ENCODE data around the gene HIPK2. TPM values are rescaled to one million over a fixed set of nuclear protein-coding genes. Genes with fewer than 3 reads are reported as not detected.

HIPK2 gene
- total and polyA plus RNA-seq, 2 donors (not counting 3 experiments of a cell fraction or from before 2014, with no cell fraction given): 9.0 to 43.8 TPM

DNA sequence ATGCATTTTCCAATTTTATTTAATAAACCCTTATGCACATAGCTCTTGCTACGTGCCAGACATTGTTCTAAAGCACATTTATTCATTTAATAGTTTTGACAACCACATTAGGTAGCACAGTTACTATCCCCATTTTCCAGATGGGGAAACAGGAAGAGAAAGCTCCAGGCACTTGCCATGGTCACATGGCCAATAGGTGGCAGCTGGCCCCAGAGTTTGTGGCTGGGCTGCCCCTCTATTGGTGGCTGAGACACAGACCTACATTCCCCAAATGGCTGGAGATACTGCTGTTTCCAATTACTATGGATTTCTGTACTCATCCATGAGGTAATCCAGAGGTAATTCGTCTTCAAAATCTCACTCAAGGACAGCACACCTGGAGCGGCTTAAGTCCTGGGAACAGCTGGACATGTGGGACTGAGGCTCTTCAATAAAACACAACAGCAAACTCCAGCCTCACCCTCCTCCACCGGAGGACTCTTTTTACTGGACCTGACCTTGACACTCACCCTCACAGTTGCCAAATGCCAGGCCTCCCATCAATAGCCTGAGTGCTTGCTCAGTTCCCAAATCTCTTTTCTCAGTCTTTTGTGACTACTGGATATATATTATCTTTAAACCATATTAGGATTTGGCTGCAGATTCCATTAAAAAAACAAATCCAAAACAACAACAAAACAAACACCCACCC is 148.3 kb downstream of the HIPK2 start:
- BruUV-seq (replicated peaks): no TSS peak
- CTCF ChIA-PET: interaction anchor here (1.0 to 1.6 kb wide), 5 partner anchors 10 to 372 kb away, joined by 3 to 7 read pairs (median 3); no protein-coding TSS in a partner anchor
- POLR2A ChIA-PET: no interaction called here
- DNase-seq (ENCODE audit: low read depth, low spot score) (no peak), FAIRE-seq (peak; percentile 21)
- no peaks in the 10 kb centered on the region for H3K4me1 ChIP-seq (ENCODE audit: control insufficient read depth, extremely low read depth, insufficient read depth, low read length)
- H3K79me2 ChIP-seq (ENCODE audit: control insufficient read depth, insufficient read depth, low read length): peaks cover 4% of the 10 kb centered on the region
- H3K9me3 ChIP-seq (replicated peaks; ENCODE audit: control insufficient read depth, insufficient read depth, low read length): no peaks in the 10 kb centered on the region
- TF ChIP-seq MYC (IDR thresholded peaks at IDR 0.05; ENCODE audit: low read depth, low read length): no peak
- TF ChIP-seq FOS (IDR thresholded peaks at IDR 0.05; ENCODE audit: borderline replicate concordance, insufficient read depth, low read length): no peak
- no peak for TF ChIP-seq JUN (IDR thresholded peaks at IDR 0.05; ENCODE audit: borderline replicate concordance, insufficient read depth, insufficient read length, low read depth)
- no peak for TF ChIP-seq EZH2 (IDR thresholded peaks at IDR 0.05; ENCODE audit: borderline replicate concordance, low read depth, low read length, severe bottlenecking)
- TF ChIP-seq MAX (IDR thresholded peaks at IDR 0.05; ENCODE audit: insufficient read depth, insufficient read length): no peak
- no peak for TF ChIP-seq POLR2A (IDR thresholded peaks at IDR 0.05; ENCODE audit: low read depth, low read length)
- TF ChIP-seq, protein P1, sequence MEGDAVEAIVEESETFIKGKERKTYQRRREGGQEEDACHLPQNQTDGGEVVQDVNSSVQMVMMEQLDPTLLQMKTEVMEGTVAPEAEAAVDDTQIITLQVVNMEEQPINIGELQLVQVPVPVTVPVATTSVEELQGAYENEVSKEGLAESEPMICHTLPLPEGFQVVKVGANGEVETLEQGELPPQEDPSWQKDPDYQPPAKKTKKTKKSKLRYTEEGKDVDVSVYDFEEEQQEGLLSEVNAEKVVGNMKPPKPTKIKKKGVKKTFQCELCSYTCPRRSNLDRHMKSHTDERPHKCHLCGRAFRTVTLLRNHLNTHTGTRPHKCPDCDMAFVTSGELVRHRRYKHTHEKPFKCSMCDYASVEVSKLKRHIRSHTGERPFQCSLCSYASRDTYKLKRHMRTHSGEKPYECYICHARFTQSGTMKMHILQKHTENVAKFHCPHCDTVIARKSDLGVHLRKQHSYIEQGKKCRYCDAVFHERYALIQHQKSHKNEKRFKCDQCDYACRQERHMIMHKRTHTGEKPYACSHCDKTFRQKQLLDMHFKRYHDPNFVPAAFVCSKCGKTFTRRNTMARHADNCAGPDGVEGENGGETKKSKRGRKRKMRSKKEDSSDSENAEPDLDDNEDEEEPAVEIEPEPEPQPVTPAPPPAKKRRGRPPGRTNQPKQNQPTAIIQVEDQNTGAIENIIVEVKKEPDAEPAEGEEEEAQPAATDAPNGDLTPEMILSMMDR (IDR thresholded peaks at IDR 0.05; ENCODE audit: extremely low read depth in 1 of 2, insufficient read depth in 1 of 2, low read depth in 1 of 2, low read length in 2 of 2): no peak
- TF ChIP-seq POLR2AphosphoS5 (IDR thresholded peaks at IDR 0.05; ENCODE audit: insufficient read depth, low read depth, low read length): no peak
- dilution Hi-C loops (cut with MboI; ENCODE audit: extremely low pct_ligation_motif_present, low sequenced_read_pairs): no loop called here
- no peak overlapping the region for H3K4me2 ChIP-seq (ENCODE audit: insufficient read depth, low read length)
- H3K27ac ChIP-seq (ENCODE audit: insufficient read depth, low read depth, low read length): no peak overlapping the region
- H3K9me1 ChIP-seq (replicated peaks; ENCODE audit: control insufficient read depth, extremely low read depth, insufficient read depth, low read length): no peaks in the 10 kb centered on the region
- H3K4me3 ChIP-seq (replicated peaks in 1 of 3; ENCODE audit: insufficient read depth in 1 of 3, low read depth in 1 of 3, low read length in 3 of 3): no peak overlapping the region
- intact Hi-C loops (cut with micrococcal nuclease): no loop called here
- H3K36me3 ChIP-seq (ENCODE audit: control insufficient read depth in 2 of 2, extremely low read depth in 1 of 2, insufficient read depth in 2 of 2, low read length in 2 of 2): peaks cover 11 to 19% of the 10 kb centered on the region in 2 experiments
- H3K9ac ChIP-seq (replicated peaks; ENCODE audit: extremely low read depth, insufficient read depth, low read length): no peak overlapping the region
- H2AFZ ChIP-seq (ENCODE audit: low read depth, low read length): no peak overlapping the region
- no peaks in the 10 kb centered on the region for H3K27me3 ChIP-seq (ENCODE audit: control insufficient read depth in 2 of 2, insufficient read depth in 2 of 2, low read length in 2 of 2)
- no peaks in the 10 kb centered on the region for H4K20me1 ChIP-seq (replicated peaks; ENCODE audit: control insufficient read depth, extremely low read depth, insufficient read depth, low read length)

Data from endothelial cell of umbilical vein (primary cell).